Keratinocyte (primary cell): ENCODE results near the gene PXN.
A peak's percentile ranks its signal among the peaks of the same experiment; 100 is the strongest.

Experiments used
- EZH2 ChIP-seq: IDR thresholded peaks from one replicate; pipeline ENCODE4 v1.6.1; 2012; ENCODE audit warnings: inconsistent platforms, mild to moderate bottlenecking, low read length, moderate library complexity
- TF ChIP-seq, protein P1 (sequence below), 3 experiments: IDR thresholded peaks in 1 of 3; conservative IDR thresholded peaks in 1 of 3; optimal IDR thresholded peaks in 1 of 3; 2 replicates in 2 of 3; 3 replicates in 1 of 3; pipeline versions ENCODE3 to v1.5.1; 2011; ENCODE audit warnings: low read length in 3 of 3, mild to moderate bottlenecking in 3 of 3, moderate library complexity in 2 of 3, control low read depth in 1 of 3, inconsistent platforms in 1 of 3; ENCODE audit not compliant: insufficient read depth in 2 of 3; ENCODE audit errors: extremely low read depth in 1 of 3

DNA sequence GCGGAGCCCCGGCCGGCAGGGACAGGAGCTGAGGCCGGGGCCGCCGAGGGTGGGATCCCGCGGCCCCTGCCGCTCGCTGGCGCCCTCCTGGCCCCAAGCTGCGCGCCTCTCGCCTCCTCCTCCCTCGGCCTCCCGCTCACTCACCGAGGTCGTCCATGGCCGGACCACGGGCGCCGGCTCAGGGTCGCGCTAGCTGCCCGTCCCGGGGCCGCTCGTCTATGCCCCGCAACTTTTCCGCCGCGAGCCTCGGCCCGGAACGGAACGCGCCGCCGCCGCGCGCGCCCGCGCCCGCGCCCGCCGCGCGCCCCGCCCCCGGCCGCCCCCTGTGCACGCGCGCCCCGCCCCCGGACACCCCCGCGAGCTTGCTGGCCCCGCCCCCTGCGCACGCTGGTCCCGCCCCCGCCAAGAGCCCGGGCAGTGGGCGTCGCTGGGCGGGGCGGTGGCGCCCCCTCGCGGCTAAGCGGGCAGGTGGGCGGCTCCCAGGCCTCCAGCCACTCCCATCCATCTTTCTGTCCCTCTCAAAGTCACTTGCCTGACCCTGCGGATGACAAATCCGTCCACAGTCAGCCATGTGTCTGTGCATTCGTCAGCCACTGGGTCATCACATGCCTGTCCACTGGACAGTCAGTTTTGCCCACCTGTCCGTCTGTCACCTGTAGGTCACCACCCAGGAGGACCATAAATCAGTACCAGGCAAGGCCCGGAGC is at the start of gene PXN:
- TF ChIP-seq, protein P1, sequence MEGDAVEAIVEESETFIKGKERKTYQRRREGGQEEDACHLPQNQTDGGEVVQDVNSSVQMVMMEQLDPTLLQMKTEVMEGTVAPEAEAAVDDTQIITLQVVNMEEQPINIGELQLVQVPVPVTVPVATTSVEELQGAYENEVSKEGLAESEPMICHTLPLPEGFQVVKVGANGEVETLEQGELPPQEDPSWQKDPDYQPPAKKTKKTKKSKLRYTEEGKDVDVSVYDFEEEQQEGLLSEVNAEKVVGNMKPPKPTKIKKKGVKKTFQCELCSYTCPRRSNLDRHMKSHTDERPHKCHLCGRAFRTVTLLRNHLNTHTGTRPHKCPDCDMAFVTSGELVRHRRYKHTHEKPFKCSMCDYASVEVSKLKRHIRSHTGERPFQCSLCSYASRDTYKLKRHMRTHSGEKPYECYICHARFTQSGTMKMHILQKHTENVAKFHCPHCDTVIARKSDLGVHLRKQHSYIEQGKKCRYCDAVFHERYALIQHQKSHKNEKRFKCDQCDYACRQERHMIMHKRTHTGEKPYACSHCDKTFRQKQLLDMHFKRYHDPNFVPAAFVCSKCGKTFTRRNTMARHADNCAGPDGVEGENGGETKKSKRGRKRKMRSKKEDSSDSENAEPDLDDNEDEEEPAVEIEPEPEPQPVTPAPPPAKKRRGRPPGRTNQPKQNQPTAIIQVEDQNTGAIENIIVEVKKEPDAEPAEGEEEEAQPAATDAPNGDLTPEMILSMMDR (optimal IDR thresholded peaks at IDR 0.05 in 1 of 3, IDR thresholded peaks at IDR 0.05 in 1 of 3, conservative IDR thresholded peaks at IDR 0.05 in 1 of 3; ENCODE audit: extremely low read depth in 1 of 3, insufficient read depth in 2 of 3, low read length in 3 of 3): peak; percentile 54 to 84 (median 82)
- no peak for TF ChIP-seq EZH2
